Osteocyte (in vitro differentiated cells): ENCODE results near the gene IL22RA2. TPM values are rescaled to one million over a fixed set of nuclear protein-coding genes. Genes with fewer than 3 reads are reported as not detected.

Experiments used
- DNase-seq: peaks from one replicate; pipeline ENCODE4 v3.0.0; 2021; ENCODE audit warnings: mixed read lengths; ENCODE audit not compliant: unreplicated experiment; ENCODE audit errors: extremely low spot score
- H3K27ac Mint-ChIP-seq: one replicate; pipeline ENCODE4 v1.8.0; 2021; ENCODE audit warnings: mild to moderate bottlenecking, mixed read lengths; ENCODE audit not compliant: unreplicated experiment
- H3K27me3 Mint-ChIP-seq: one replicate; pipeline ENCODE4 v1.8.0; 2021; ENCODE audit warnings: mixed read lengths; ENCODE audit not compliant: unreplicated experiment
- H3K36me3 Mint-ChIP-seq: one replicate; pipeline ENCODE4 v1.8.0; 2021; ENCODE audit warnings: mixed read lengths; ENCODE audit not compliant: unreplicated experiment
- H3K4me1 Mint-ChIP-seq: one replicate; pipeline ENCODE4 v1.8.0; 2021; ENCODE audit warnings: mixed read lengths; ENCODE audit not compliant: unreplicated experiment
- H3K4me3 Mint-ChIP-seq: one replicate; pipeline ENCODE4 v1.8.0; 2021; ENCODE audit warnings: mild to moderate bottlenecking, moderate library complexity, mixed read lengths; ENCODE audit not compliant: unreplicated experiment
- H3K9me3 Mint-ChIP-seq: one replicate; pipeline ENCODE4 v1.8.0; 2021; ENCODE audit warnings: mixed read lengths; ENCODE audit not compliant: unreplicated experiment
- total RNA-seq: library from RNA; stranded (reverse); gene quantifications from 2 replicates; pipeline ENCODE4 v1.2.1, GENCODE V29; 2021
- TF ChIP-seq, protein P1 (sequence below): fragments of 200-600 bp; sonication (generic); IDR thresholded peaks from 2 replicates; pipeline ENCODE4 v1.5.0; 2021; ENCODE audit warnings: antibody characterized with exemption, mild to moderate bottlenecking, moderate library complexity

Gene IL22RA2
- total RNA-seq, 1 donor from 2014 or later: not detected

DNA sequence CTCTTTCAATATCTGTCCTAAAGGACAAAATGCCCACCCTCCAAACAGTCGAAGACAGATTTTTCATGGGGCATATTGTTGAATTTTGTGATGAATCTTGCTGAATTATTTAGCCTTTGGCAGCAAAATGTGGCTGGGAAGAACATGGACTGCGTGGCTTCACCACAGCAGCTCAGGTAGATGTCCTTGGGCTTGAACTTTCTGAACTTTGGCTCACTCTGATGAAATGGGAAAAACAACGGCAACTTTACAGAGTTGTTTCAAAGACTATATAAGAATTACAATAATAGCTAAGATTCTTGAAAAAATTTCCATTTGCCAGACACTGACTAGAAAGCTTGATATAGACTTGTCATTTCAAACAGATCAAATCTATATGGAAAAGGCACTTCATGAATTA is 75.9 kb downstream of the IL22RA2 start:
- no peak overlapping the region for H3K4me3 Mint-ChIP-seq
- no peaks in the 10 kb centered on the region for H3K36me3 Mint-ChIP-seq
- H3K4me1 Mint-ChIP-seq: no peaks in the 10 kb centered on the region
- H3K27ac Mint-ChIP-seq: no peak overlapping the region
- no peaks in the 10 kb centered on the region for H3K9me3 Mint-ChIP-seq
- DNase-seq: no peak
- peaks cover 24% of the 10 kb centered on the region for H3K27me3 Mint-ChIP-seq
- TF ChIP-seq, protein P1, sequence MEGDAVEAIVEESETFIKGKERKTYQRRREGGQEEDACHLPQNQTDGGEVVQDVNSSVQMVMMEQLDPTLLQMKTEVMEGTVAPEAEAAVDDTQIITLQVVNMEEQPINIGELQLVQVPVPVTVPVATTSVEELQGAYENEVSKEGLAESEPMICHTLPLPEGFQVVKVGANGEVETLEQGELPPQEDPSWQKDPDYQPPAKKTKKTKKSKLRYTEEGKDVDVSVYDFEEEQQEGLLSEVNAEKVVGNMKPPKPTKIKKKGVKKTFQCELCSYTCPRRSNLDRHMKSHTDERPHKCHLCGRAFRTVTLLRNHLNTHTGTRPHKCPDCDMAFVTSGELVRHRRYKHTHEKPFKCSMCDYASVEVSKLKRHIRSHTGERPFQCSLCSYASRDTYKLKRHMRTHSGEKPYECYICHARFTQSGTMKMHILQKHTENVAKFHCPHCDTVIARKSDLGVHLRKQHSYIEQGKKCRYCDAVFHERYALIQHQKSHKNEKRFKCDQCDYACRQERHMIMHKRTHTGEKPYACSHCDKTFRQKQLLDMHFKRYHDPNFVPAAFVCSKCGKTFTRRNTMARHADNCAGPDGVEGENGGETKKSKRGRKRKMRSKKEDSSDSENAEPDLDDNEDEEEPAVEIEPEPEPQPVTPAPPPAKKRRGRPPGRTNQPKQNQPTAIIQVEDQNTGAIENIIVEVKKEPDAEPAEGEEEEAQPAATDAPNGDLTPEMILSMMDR: no peak

DNA sequence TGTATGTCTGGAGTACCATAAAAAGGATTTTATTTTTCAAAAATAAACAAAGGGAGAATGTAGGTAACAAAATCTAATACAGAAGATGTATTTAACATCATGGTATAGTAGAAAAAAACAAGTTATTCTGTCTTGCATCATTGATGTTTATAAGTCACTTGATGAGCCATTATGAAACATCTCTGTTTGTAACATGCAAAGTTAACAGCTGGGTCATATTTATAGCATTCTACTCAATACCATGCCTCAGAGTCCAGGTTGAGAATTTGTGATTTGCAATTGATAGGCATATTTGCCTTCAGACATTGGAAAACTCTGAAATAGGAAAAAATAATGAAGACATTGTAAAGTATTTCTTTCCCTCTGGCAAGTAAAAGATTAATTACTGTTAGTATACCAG is 76.4 kb downstream of the IL22RA2 start:
- H3K4me1 Mint-ChIP-seq: no peaks in the 10 kb centered on the region
- TF ChIP-seq, protein P1: no peak
- H3K27me3 Mint-ChIP-seq: peaks cover 27% of the 10 kb centered on the region
- H3K27ac Mint-ChIP-seq: no peak overlapping the region
- H3K9me3 Mint-ChIP-seq: no peaks in the 10 kb centered on the region
- H3K36me3 Mint-ChIP-seq: no peaks in the 10 kb centered on the region
- DNase-seq: no peak
- H3K4me3 Mint-ChIP-seq: no peak overlapping the region

GRCh38 chr6:137095651-137096238 is 77.7 kb downstream of the IL22RA2 start:
- Mint-ChIP-seq H3K36me3 (no peaks in the 10 kb centered on the region), H3K4me3 (no peak overlapping the region), H3K27ac (no peak overlapping the region), H3K9me3 (no peaks in the 10 kb centered on the region), H3K27me3 (peaks cover 36% of the 10 kb centered on the region), H3K4me1 (no peaks in the 10 kb centered on the region)
- TF ChIP-seq, protein P1: no peak
- no peak for DNase-seq

DNA sequence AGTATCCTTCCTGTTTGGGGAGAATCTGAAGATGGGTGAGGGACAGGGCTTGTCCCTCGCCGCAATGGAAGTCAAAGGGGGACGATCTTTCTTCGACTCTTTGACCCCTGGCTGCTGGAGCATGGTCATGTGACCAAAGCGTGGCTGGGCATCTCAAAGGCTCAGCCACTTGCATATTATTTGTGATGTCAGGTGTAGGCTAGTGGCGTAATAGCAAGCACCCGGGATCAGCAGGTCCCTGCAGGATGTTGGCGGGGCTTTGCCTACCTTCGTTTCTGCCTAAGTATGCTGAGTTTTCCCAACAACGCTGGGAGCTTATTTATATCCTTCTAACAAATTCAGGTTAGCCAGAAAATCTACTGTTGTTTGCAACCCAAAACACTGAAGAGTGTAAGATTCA is 78.4 kb downstream of the IL22RA2 start:
- Mint-ChIP-seq H3K4me1 (no peaks in the 10 kb centered on the region), H3K4me3 (no peak overlapping the region), H3K27me3 (peaks cover 38% of the 10 kb centered on the region), H3K36me3 (no peaks in the 10 kb centered on the region), H3K27ac (no peak overlapping the region), H3K9me3 (no peaks in the 10 kb centered on the region)
- TF ChIP-seq, protein P1: no peak
- DNase-seq: no peak

GRCh38 chr6:137094411-137095008 is 78.9 kb downstream of the IL22RA2 start:
- Mint-ChIP-seq H3K9me3 (no peaks in the 10 kb centered on the region), H3K36me3 (no peaks in the 10 kb centered on the region), H3K4me1 (no peaks in the 10 kb centered on the region), H3K27ac (no peak overlapping the region), H3K27me3 (peaks cover 38% of the 10 kb centered on the region), H3K4me3 (no peak overlapping the region)
- TF ChIP-seq, protein P1: peak; percentile 74
- no peak for DNase-seq

Other genes starting within 250 kb of the IL22RA2 start
- not detected in 2 replicates for gene IL20RA, start 128.7 kb downstream of the IL22RA2 start, total RNA-seq
- 33.4 and 36.1 TPM in 2 replicates for gene IFNGR1, start 45.7 kb upstream of the IL22RA2 start, total RNA-seq